NCI-H748 (cell line): ENCODE data around the gene DNTTIP2.
"Not testable (repeated sequence)": the region's sequence is repeated elsewhere in the genome, so short reads cannot be mapped to it uniquely, and the experiment has no call there.

ENCODE experiments used
- DNase-seq: peaks from one replicate; lab custom pipeline; 2025; ENCODE audit not compliant: unreplicated experiment; lab: John Stamatoyannopoulos, UW

Gene DNTTIP2

DNA sequence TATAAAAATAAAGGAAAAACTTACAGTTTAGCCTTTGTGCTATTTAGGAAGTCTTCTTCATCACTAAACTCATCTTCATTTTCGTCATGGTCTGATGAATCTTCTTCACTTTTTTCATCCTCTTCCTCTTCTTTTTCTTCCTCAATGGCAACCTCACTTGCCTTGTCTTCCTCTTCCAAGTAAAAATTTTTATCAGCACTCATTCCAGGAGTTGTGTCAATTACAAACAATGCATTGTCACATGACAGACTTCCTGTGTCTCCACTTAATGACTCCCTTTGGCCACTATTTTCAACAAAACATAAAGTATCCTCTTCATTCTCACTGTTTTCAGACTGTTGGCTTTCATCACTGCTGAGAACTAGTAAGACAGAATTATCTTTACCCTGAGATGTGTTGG lies 2.8 kb downstream of the DNTTIP2 start:
- DNase-seq: no peak

DNA sequence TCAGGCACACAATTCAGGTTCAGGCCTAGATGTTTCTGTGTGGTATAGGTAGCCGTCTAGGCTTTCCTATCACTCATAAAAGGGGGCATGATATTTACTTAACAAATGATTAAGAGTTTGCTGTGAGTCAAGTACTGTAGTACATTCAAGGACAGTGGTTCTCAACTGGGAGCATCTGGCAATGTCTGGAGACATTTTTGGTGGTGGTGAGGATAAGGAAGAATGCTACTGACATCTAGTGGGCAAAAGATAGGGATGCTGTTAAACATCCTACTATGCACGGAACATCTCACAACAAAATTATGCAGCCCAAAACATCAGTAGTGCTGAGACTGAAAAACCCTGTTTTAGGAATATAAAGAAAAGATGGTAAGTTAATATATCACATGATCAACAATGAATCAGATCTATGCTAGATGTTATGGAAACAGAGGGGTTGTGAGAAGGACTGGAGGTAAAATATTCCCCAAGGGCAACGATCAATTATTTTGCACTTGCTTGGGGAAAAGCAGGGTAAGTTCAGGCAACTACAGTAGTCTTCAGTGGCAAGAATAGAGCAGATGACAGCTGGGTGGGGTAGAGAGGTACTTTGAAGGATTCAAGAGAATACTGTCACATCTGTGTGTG lies 4.9 kb downstream of the DNTTIP2 start:
- no peak for DNase-seq

- no peak for DNase-seq
Measured at GRCh38 chr1:93871366-93871765, 7.6 kb downstream of the DNTTIP2 start.

GRCh38 chr1:93869653-93870052 lies 9.4 kb downstream of the DNTTIP2 start:
- DNase-seq: no peak

DNA sequence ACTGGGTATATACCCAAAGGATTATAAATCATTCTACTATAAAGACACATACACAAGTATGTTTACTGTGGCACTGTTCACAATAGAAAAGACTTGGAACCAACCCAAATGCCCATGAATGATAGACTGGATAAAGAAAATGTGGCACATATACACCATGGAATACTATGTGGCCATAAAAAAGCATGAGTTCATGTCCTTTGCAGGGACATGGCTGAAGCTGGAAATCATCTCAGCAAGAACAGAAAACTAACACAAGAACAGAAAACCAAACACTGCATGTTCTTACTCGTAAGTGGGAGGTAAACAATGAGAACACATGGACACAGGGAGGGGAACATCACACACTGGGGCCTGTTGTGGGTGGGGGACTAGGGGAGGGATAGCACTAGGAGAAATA lies 10.5 kb downstream of the DNTTIP2 start:
- DNase-seq: not testable (repeated sequence)

- peak; percentile 3 for DNase-seq
Measured at GRCh38 chr1:93865253-93865652, 13.8 kb downstream of the DNTTIP2 start.

DNA sequence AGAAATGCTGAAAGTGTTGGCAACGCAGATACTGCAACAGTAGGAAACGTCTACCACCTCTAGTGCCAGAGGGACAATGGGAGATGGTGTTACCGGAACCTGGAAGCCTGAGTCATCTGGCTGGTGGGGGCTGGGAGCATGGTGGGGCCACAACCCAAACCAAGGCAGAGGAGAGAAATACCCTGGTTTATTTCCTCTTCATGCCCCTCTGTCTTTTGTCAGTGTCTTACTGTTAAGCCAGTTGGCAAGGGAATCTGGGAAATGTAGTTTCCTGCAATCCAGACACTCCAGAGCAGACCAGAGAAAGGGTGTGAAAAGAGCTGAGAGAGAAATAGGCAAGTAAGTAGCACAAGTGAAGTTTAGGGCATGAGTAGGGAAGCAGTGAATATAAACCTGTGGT lies 14.8 kb downstream of the DNTTIP2 start:
- DNase-seq: no peak

GRCh38 chr1:93857653-93858052 lies 21.4 kb downstream of the DNTTIP2 start:
- not testable (repeated sequence) for DNase-seq

- not testable (repeated sequence) for DNase-seq
Measured at GRCh38 chr1:93855983-93856382, 23.0 kb downstream of the DNTTIP2 start.

- DNase-seq: no peak
Measured at GRCh38 chr1:93853940-93854339, 25.1 kb downstream of the DNTTIP2 start.

GRCh38 chr1:93851878-93852277 lies 27.1 kb downstream of the DNTTIP2 start:
- DNase-seq: no peak

GRCh38 chr1:93851327-93851712 lies 27.7 kb downstream of the DNTTIP2 start:
- no peak for DNase-seq

- DNase-seq: peak; percentile 65
Measured at GRCh38 chr1:93850687-93851326, 28.2 kb downstream of the DNTTIP2 start.

- DNase-seq: no peak
Measured at GRCh38 chr1:93848350-93848883, 30.6 kb downstream of the DNTTIP2 start.

GRCh38 chr1:93847811-93848288 lies 31.2 kb downstream of the DNTTIP2 start:
- peak; percentile 72 for DNase-seq

GRCh38 chr1:93846992-93847810 lies 31.8 kb downstream of the DNTTIP2 start:
- DNase-seq: peak; percentile 82

- peak; percentile 87 for DNase-seq
Measured at GRCh38 chr1:93846206-93846991, 32.6 kb downstream of the DNTTIP2 start.

- peak; percentile 27 for DNase-seq
Measured at GRCh38 chr1:93845538-93846205, 33.3 kb downstream of the DNTTIP2 start.

DNA sequence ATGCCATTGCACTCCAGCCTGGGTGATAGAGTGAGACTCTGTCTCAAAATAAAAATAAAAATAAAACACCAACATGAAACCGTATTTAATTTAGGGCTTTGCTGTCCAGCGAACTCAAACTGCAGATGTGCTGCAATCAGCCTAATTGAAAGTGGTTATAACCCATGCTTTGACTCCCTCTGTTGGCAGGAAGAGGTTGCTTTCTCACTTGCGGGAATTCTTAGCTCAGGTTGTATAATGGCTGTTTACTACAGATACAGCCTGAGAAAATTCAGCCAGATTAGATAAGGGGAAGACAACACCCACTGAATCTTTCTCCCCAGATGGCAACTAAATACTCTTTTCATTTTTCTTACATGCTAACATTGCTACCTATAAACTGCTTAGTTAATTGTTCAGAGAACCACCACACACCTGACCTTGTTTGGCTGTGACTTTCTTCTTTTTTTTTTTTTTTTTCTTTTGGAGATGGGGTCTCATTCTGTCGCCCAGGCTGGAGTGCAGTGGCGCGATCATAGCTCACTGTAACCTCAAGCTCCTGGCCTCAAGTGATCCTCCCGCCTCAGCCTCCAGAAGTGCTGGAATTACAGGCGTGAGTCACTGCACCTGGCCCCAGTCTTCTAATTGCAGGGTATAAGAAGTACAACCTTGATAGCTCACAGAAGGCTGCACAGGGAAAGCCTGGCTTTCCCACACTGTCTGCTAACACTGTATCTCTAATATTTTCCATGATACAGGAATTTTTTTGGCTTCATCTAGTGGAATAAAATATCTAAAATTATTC lies 34.6 kb downstream of the DNTTIP2 start:
- peak; percentile 72 for DNase-seq
